Thyroid gland (tissue), 4 donors: ENCODE measurements around the gene KCNJ14.

Experiments
- CTCF ChIP-seq, 6 experiments: fragments of 200-600 bp in 3 of 6; fragments of 450-650 bp in 3 of 6; sonication (generic) in 3 of 6; IDR thresholded peaks; one replicate each; pipeline ENCODE4 v1.5.1; 2016 to 2019; ENCODE audit warnings: antibody characterized with exemption in 6 of 6, mild to moderate bottlenecking in 2 of 6, inconsistent platforms in 1 of 6, moderate library complexity in 1 of 6
- POLR2A ChIP-seq, 2 donors: fragments of 450-650 bp; IDR thresholded peaks; one replicate each; pipeline ENCODE4 v1.6.1; 2017; ENCODE audit warnings: antibody characterized with exemption in 2 of 2, mild to moderate bottlenecking in 2 of 2, moderate library complexity in 1 of 2

GRCh38 chr19:48479686-48480085 is 24.3 kb downstream of the KCNJ14 start:
- TF ChIP-seq CTCF (IDR thresholded peaks at IDR 0.05) (no peak), POLR2A (IDR thresholded peaks at IDR 0.05) (no peak)
